Naive thymus-derived CD4-positive, alpha-beta T cell (primary cell): Measurements from ENCODE around the gene PTGES2. TPM values are rescaled to one million over a fixed set of nuclear protein-coding genes. Genes with fewer than 3 reads are reported as not detected.
"Not testable (repeated sequence)": the region's sequence is repeated elsewhere in the genome, so short reads cannot be mapped to it uniquely, and the experiment has no call there.

Source experiments
- ATAC-seq: fragments of 150-1000 bp; cut with Tn5 transposase; 2 replicates; pipeline ENCODE4 v1.10.0; 2021; ENCODE audit warnings: mild to moderate bottlenecking, moderate library complexity
- CTCF ChIA-PET: fragments of 350-600 bp; sonication (Branson Sonifier 250); formaldehyde crosslinking; loops from one replicate; lab custom pipeline; 2021; ENCODE audit warnings: antibody characterized with exemption; lab: Charles Lee
- POLR2A ChIA-PET: fragments of 350-600 bp; sonication (Branson Sonifier 250); formaldehyde crosslinking; loops from one replicate; lab custom pipeline; 2021; ENCODE audit warnings: antibody characterized with exemption, inconsistent platforms; lab: Charles Lee
- DNase-seq, 9 donors: peaks; one replicate each; pipeline versions ENCODE4 v3.0.0 to v3.0.0-alpha.2; 2020 to 2022; ENCODE audit warnings: mixed read lengths in 1 of 9
- H3K27ac ChIP-seq: one replicate; pipeline ENCODE4 v1.7.0; 2013; ENCODE audit warnings: mild to moderate bottlenecking, low read depth, low read length, moderate library complexity
- H3K27me3 ChIP-seq, 2 donors: one replicate each; pipeline ENCODE4 v1.7.0; 2013; ENCODE audit warnings: low read length in 2 of 2, mild to moderate bottlenecking in 2 of 2, moderate library complexity in 2 of 2; ENCODE audit not compliant: control insufficient read depth in 2 of 2, insufficient read depth in 2 of 2
- H3K36me3 ChIP-seq, 3 experiments: 1 replicate in 2 of 3; 2 replicates in 1 of 3; pipeline ENCODE4 v1.7.0; 2013; ENCODE audit warnings: low read length in 3 of 3, mild to moderate bottlenecking in 3 of 3, moderate library complexity in 1 of 3; ENCODE audit not compliant: insufficient read depth in 3 of 3, control insufficient read depth in 2 of 3
- H3K4me1 ChIP-seq, 2 donors: one replicate each; pipeline ENCODE4 v1.7.0; 2013; ENCODE audit warnings: low read length in 2 of 2, mild to moderate bottlenecking in 2 of 2, moderate library complexity in 1 of 2; ENCODE audit not compliant: control insufficient read depth in 2 of 2, insufficient read depth in 2 of 2
- H3K4me3 ChIP-seq: 2 replicates; pipeline ENCODE4 v1.7.0; 2013; ENCODE audit warnings: mild to moderate bottlenecking, low read length
- H3K9me3 ChIP-seq, 3 experiments: 1 replicate in 2 of 3; 2 replicates in 1 of 3; pipeline ENCODE4 v1.7.0; 2013; ENCODE audit warnings: low read length in 3 of 3; ENCODE audit not compliant: control insufficient read depth in 2 of 3
- H3K27ac Mint-ChIP-seq, 9 donors: one replicate each; pipeline ENCODE4 v1.8.0; 2020 to 2022; ENCODE audit warnings: mixed read lengths in 9 of 9, mild to moderate bottlenecking in 8 of 9, moderate library complexity in 5 of 9, inconsistent platforms in 2 of 9
- H3K27me3 Mint-ChIP-seq, 5 donors: one replicate each; pipeline ENCODE4 v1.8.0; 2021 to 2022; ENCODE audit warnings: mixed read lengths in 5 of 5, mild to moderate bottlenecking in 1 of 5
- H3K36me3 Mint-ChIP-seq, 5 donors: one replicate each; pipeline ENCODE4 v1.8.0; 2020 to 2022; ENCODE audit warnings: mixed read lengths in 5 of 5, mild to moderate bottlenecking in 3 of 5, inconsistent platforms in 1 of 5
- H3K4me1 Mint-ChIP-seq, 7 donors: one replicate each; pipeline ENCODE4 v1.8.0; 2020 to 2022; ENCODE audit warnings: mixed read lengths in 7 of 7, mild to moderate bottlenecking in 3 of 7, inconsistent platforms in 1 of 7
- H3K4me3 Mint-ChIP-seq, 10 donors: one replicate each; pipeline ENCODE4 v1.8.0; 2020 to 2022; ENCODE audit warnings: mild to moderate bottlenecking in 10 of 10, mixed read lengths in 10 of 10, moderate library complexity in 6 of 10, inconsistent platforms in 2 of 10
- H3K9me3 Mint-ChIP-seq, 11 donors: one replicate each; pipeline ENCODE4 v1.8.0; 2020 to 2022; ENCODE audit warnings: mixed read lengths in 11 of 11, mild to moderate bottlenecking in 4 of 11, inconsistent platforms in 1 of 11, moderate library complexity in 1 of 11
- intact Hi-C, 2 donors: fragments of 100-400 bp; cut with micrococcal nuclease; formaldehyde crosslinking; loops; one replicate each; pipeline ENCODE4 v1.15.1; 2023
- polyA plus RNA-seq, 2 donors: library from polyadenylated mRNA; unstranded; fragments of 300-500 nt; fragmentation: Illumina TruSeq; gene quantifications; one replicate each; pipeline ENCODE4 v1.2.3, GENCODE V29; 2021
- total RNA-seq, 6 experiments: library from RNA in 5 of 6; stranded (reverse) in 5 of 6; gene quantifications; 1 replicate in 5 of 6; 2 replicates in 1 of 6; pipeline ENCODE4 v1.2.3 and lab custom pipeline; 2021 to 2026

PTGES2 gene
- total and polyA plus RNA-seq, 7 experiments from 2014 or later: 32.3 to 70.8 (median 60.8) TPM

GRCh38 chr9:128113526-128114325, 13.8 kb downstream of the PTGES2 start:
- Histone ChIP-seq H3K27ac (no peak overlapping the region), H3K36me3 (peaks cover 0 to 45% (median 10%) of the 10 kb centered on the region in 3 experiments), H3K4me1 (peaks cover 0 to 7% of the 10 kb centered on the region in 2 donors), H3K4me3 (no peak overlapping the region), H3K9me3 (no peaks in the 10 kb centered on the region), H3K27me3 (no peaks in the 10 kb centered on the region)
- Mint-ChIP-seq H3K4me3 (no peak overlapping the region), H3K27me3 (no peaks in the 10 kb centered on the region), H3K27ac (no peak overlapping the region), H3K4me1 (peaks cover 7 to 18% (median 11%) of the 10 kb centered on the region in 7 donors), H3K36me3 (peaks cover 0 to 16% (median 12%) of the 10 kb centered on the region in 5 donors), H3K9me3 (peaks cover 0 to 3% (median 0%) of the 10 kb centered on the region in 11 donors)
- intact Hi-C loops: no loop called here
- ChIA-PET POLR2A (interaction anchor here (1.5 to 1.6 kb wide), 2 partner anchors 19 to 46 kb away, joined by 5 to 6 read pairs; partner anchors contain the start of genes NAIF1 and SLC25A25), CTCF (interaction anchor here (1.4 kb wide), 1 partner anchor 15 kb away, joined by 4 read pairs; no protein-coding TSS in a partner anchor)
- ATAC-seq (no peak), DNase-seq (no peak)

DNA sequence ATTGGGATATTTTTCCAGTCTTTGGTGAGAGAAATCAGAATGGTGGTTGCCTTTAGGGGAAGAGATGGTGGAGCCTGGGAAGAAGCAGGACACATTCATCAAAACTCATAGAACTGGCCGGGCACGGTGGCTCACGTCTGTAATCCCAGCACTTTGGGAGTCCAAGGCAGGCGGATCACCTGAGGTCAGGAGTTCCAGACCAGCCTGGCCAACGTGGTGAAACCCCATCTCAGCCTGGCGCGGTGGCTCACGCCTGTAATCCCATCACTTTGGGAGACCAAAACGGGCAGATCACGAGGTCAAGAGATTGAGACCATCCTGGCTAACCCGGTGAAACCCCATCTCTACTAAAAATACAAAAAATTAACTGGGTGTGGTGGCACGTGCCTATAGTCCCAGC, 15.8 kb downstream of the PTGES2 start:
- H3K27me3 ChIP-seq, ATAC-seq, POLR2A ChIA-PET, intact Hi-C loops, H3K4me3 Mint-ChIP-seq, H3K27ac ChIP-seq, CTCF ChIA-PET, H3K9me3 Mint-ChIP-seq, H3K27ac Mint-ChIP-seq, DNase-seq, H3K27me3 Mint-ChIP-seq, H3K9me3 ChIP-seq, H3K4me3 ChIP-seq, H3K4me1 ChIP-seq: not testable (repeated sequence)
- H3K36me3 Mint-ChIP-seq: peaks cover 4 to 21% (median 13%) of the 10 kb centered on the region in 5 donors
- H3K4me1 Mint-ChIP-seq: peaks cover 0 to 13% (median 6%) of the 10 kb centered on the region in 7 donors
- peaks cover 0 to 65% (median 24%) of the 10 kb centered on the region in 3 experiments for H3K36me3 ChIP-seq

GRCh38 chr9:128109050-128109709, 18.3 kb downstream of the PTGES2 start:
- no peak for ATAC-seq
- CTCF ChIA-PET: interaction anchor here (0.8 kb wide), 1 partner anchor 14 kb away, joined by 5 read pairs; no protein-coding TSS in a partner anchor

DNA sequence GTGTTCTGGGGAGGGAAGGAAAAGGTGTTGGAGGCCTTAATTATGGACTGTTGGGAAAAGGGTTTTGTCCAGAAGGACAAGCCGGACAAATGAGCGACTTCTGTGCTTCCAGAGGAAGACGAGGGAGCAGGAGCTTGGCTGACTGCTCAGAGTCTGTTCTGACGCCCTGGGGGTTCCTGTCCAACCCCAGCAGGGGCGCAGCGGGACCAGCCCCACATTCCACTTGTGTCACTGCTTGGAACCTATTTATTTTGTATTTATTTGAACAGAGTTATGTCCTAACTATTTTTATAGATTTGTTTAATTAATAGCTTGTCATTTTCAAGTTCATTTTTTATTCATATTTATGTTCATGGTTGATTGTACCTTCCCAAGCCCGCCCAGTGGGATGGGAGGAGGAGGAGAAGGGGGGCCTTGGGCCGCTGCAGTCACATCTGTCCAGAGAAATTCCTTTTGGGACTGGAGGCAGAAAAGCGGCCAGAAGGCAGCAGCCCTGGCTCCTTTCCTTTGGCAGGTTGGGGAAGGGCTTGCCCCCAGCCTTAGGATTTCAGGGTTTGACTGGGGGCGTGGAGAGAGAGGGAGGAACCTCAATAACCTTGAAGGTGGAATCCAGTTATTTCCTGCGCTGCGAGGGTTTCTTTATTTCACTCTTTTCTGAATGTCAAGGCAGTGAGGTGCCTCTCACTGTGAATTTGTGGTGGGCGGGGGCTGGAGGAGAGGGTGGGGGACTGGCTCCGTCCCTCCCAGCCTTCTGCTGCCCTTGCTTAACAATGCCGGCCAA, 19.1 kb downstream of the PTGES2 start:
- Histone ChIP-seq H3K9me3 (no peaks in the 10 kb centered on the region), H3K4me3 (no peak overlapping the region), H3K27me3 (no peaks in the 10 kb centered on the region), H3K27ac (no peak overlapping the region), H3K36me3 (peaks cover 5 to 62% (median 38%) of the 10 kb centered on the region in 3 experiments), H3K4me1 (peaks cover 3 to 18% of the 10 kb centered on the region in 2 donors)
- ATAC-seq (no peak), DNase-seq (no peak)
- peaks cover 4 to 29% (median 14%) of the 10 kb centered on the region in 5 donors for H3K36me3 Mint-ChIP-seq
- intact Hi-C loops: no loop called here
- peaks cover 6 to 28% (median 18%) of the 10 kb centered on the region in 7 donors for H3K4me1 Mint-ChIP-seq
- H3K27me3 Mint-ChIP-seq: no peaks in the 10 kb centered on the region
- CTCF ChIA-PET: interaction anchor here (0.5 to 0.8 kb wide), 3 partner anchors 15 to 63 kb away, joined by 3 to 5 read pairs (median 4); no protein-coding TSS in a partner anchor
- H3K27ac Mint-ChIP-seq: peak overlapping the region in 1 of 9 donors; percentile 67
- H3K9me3 Mint-ChIP-seq: no peaks in the 10 kb centered on the region
- no peak overlapping the region for H3K4me3 Mint-ChIP-seq
- POLR2A ChIA-PET: interaction anchor here (0.6 to 1.1 kb wide), 2 partner anchors 14 to 39 kb away, joined by 3 to 5 read pairs; no protein-coding TSS in a partner anchor

More at GRCh38 chr9:128109050-128109709, 18.3 kb downstream of the PTGES2 start:
- H3K9me3 Mint-ChIP-seq: no peaks in the 10 kb centered on the region
- Histone ChIP-seq H3K4me1 (peaks cover 0 to 12% of the 10 kb centered on the region in 2 donors), H3K9me3 (no peaks in the 10 kb centered on the region), H3K27ac (no peak overlapping the region), H3K4me3 (no peak overlapping the region), H3K36me3 (peaks cover 1 to 66% (median 34%) of the 10 kb centered on the region in 3 experiments), H3K27me3 (no peaks in the 10 kb centered on the region)
- peak overlapping the region in 2 of 9 donors; percentile 26 to 81 for H3K27ac Mint-ChIP-seq
- intact Hi-C loops: no loop called here
- H3K4me3 Mint-ChIP-seq: peak overlapping the region in 1 of 10 donors; percentile 12
- DNase-seq: no peak
- POLR2A ChIA-PET: no interaction called here
- peaks cover 4 to 28% (median 15%) of the 10 kb centered on the region in 5 donors for H3K36me3 Mint-ChIP-seq
- H3K4me1 Mint-ChIP-seq: peaks cover 0 to 21% (median 11%) of the 10 kb centered on the region in 7 donors
- no peaks in the 10 kb centered on the region for H3K27me3 Mint-ChIP-seq

DNA sequence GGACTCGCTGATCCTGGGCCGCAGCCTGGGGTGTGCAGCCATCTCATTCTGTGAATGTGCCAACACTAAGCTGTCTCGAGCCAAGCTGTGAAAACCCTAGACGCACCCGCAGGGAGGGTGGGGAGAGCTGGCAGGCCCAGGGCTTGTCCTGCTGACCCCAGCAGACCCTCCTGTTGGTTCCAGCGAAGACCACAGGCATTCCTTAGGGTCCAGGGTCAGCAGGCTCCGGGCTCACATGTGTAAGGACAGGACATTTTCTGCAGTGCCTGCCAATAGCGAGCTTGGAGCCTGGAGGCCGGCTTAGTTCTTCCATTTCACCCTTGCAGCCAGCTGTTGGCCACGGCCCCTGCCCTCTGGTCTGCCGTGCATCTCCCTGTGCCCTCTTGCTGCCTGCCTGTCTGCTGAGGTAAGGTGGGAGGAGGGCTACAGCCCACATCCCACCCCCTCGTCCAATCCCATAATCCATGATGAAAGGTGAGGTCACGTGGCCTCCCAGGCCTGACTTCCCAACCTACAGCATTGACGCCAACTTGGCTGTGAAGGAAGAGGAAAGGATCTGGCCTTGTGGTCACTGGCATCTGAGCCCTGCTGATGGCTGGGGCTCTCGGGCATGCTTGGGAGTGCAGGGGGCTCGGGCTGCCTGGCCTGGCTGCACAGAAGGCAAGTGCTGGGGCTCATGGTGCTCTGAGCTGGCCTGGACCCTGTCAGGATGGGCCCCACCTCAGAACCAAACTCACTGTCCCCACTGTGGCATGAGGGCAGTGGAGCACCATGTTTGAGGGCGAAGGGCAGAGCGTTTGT, 19.9 kb downstream of the PTGES2 start:
- peak overlapping the region in 1 of 10 donors; percentile 18 for H3K4me3 Mint-ChIP-seq
- no peak overlapping the region for H3K4me3 ChIP-seq
- peaks cover 5 to 62% (median 38%) of the 10 kb centered on the region in 3 experiments for H3K36me3 ChIP-seq
- H3K36me3 Mint-ChIP-seq: peaks cover 4 to 32% (median 14%) of the 10 kb centered on the region in 5 donors
- ChIA-PET POLR2A (interaction anchor here (0.6 to 1.1 kb wide), 2 partner anchors 13 to 38 kb away, joined by 3 to 5 read pairs; no protein-coding TSS in a partner anchor), CTCF (interaction anchor here (0.5 to 1.3 kb wide), 7 partner anchors 10 to 165 kb away, joined by 3 to 4 read pairs (median 3); no protein-coding TSS in a partner anchor)
- no peaks in the 10 kb centered on the region for H3K27me3 ChIP-seq
- H3K9me3 Mint-ChIP-seq: no peaks in the 10 kb centered on the region
- intact Hi-C loops: no loop called here
- peaks cover 6 to 24% of the 10 kb centered on the region in 2 donors for H3K4me1 ChIP-seq
- no peaks in the 10 kb centered on the region for H3K9me3 ChIP-seq
- no peak overlapping the region for H3K27ac ChIP-seq
- DNase-seq (no peak), ATAC-seq (no peak)
- peak overlapping the region in 2 of 9 donors; percentile 67 to 77 for H3K27ac Mint-ChIP-seq
- peaks cover 13 to 36% (median 24%) of the 10 kb centered on the region in 7 donors for H3K4me1 Mint-ChIP-seq
- H3K27me3 Mint-ChIP-seq: no peaks in the 10 kb centered on the region
